GM19238 (cell line): ENCODE measurements around the gene CERKL.
"Not testable (repeated sequence)": the region's sequence is repeated elsewhere in the genome, so short reads cannot be mapped to it uniquely, and the experiment has no call there.

ENCODE experiments used
- DNase-seq: peaks from one replicate; pipeline ENCODE4 v3.0.0; 2011; ENCODE audit warnings: low spot score; ENCODE audit not compliant: insufficient read length

The CERKL gene, protein sequence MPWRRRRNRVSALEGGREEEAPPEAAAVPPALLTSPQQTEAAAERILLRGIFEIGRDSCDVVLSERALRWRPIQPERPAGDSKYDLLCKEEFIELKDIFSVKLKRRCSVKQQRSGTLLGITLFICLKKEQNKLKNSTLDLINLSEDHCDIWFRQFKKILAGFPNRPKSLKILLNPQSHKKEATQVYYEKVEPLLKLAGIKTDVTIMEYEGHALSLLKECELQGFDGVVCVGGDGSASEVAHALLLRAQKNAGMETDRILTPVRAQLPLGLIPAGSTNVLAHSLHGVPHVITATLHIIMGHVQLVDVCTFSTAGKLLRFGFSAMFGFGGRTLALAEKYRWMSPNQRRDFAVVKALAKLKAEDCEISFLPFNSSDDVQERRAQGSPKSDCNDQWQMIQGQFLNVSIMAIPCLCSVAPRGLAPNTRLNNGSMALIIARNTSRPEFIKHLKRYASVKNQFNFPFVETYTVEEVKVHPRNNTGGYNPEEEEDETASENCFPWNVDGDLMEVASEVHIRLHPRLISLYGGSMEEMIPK

DNA sequence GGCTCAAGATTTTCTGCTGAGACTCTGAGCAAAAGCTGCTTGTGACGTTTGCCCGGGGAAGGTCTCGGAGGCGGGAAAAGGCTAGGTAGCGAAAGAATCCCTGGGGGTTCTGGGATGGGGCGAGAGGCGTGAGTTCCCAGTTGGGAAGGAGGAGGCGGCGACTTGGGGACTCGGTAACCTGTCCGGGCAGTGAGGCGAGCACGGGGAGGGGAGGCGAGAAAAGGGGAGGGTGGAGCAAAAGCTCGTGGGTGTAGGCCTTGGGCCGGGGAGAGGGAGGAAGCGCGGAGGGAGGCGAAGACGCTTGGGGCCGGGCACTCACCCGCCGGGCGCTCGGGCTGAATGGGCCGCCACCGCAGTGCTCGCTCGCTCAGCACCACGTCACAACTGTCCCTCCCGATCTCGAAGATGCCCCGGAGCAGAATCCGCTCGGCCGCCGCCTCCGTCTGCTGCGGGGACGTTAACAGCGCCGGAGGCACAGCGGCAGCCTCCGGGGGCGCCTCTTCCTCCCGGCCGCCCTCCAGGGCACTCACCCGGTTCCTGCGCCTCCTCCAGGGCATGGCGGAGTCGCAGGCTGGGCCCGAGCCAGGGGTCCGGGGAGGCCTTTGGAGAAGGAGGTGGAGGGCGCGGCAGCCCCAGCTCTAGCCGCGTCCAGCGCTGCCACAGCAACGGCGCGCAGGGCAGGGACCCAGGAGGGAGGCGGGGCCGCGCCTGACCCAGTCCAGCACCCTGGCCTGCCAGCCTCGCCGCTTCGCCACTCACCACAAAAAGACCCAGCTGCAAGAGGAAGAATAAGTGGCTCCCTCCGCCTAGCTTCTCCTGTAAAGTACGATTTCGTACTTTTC, at the start of gene CERKL:
Gene CERKL, minus strand, starts transcription at position 656 of the 842 bp plus-strand sequence. Its CDS starts 99 bp downstream, at position 557.
- DNase-seq = peak; percentile 62

DNA sequence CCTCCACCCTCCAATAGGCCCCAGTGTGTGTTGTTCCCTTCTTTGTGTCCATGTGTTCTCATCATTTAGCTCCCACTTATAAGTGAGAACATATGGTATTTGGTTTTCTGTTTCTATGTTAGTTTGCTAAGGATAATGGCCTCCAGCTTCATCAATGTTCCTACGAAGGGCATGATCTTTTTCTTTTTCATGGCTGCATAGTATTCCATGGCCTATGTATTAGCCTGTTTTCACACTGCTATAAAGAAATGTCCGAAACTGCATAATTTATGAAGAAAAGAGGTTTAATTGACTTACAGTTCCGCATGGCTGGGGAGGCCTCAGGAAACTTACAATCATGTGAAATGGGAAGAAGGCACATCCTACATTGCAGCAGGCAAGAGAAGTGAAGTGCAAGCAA, 45.6 kb upstream of the CERKL start:
- not testable (repeated sequence) for DNase-seq

DNA sequence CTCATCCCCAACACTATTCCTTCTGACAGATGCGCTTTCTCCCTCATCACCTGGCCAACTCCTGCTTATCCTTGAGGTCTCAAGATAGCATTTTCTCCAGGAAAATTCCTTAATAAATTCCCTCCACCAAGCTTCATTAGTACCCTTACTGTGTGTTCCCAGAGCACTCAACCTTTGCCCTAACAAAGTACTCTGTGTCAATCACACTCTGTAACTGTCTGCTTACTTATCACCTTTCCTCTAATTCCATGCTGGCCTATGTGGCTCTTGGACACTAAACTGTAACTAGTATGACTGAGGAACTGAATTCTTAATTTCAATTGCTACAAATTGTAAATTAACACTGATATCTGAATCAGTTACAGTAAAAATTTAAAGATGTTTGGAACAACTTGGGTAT, 41.3 kb upstream of the CERKL start:
- no peak for DNase-seq

DNA sequence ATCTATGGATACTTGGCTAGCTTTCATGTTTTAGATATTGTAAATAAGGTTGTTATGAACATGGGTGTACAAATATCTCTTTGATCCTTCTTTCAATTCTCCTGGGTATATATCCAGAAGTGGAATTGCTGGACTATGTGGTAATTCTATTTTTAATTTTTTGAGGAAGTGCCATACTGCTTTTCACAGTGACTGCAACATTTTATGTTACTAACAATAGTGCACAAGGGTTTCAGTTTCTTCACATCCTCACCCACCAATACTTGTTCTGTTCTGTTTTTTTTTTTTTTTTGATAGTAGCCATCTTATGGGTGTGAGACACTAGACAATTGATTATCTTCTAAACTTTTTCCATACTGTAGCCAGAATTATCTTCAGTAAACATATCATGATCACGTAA, 40.7 kb upstream of the CERKL start:
- DNase-seq = no peak

DNA sequence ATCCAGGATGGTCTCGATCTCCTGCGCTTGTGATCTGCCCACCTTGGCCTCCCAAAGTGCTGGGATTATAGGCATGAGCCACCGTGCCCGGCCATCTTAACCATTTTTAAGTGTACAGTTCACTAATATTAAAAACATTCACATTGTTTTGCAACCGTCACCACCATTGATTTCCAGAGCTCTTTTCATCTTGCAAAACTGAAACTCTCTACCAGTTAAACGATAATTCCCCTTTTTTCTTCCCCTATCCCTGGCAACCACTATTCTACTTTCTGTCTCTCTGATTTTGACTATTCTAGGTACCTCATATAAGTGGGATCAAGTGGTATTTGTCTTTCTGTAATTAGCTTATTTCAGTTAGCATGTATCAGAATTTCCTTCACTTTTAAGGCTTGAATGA, 40.2 kb upstream of the CERKL start:
- DNase-seq = no peak

DNA sequence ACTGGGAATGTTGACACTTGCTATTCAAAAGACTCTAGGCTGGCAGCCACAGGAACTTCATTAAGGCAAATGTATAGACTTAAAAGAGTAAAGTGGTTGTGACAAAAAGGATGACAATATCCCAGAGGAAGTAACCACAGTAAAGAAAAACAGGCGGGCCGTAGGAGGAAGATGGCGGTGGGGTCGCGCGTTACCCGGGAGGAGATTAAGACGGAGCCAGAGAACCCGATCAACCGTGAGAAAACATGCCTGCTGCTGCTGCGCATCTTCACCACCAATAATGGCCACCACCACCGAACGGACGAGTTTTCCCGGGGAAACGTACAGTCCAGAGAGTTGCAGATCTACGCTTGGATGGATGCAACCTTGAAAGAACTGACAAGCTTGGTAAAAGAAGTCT, 37.4 kb upstream of the CERKL start:
- no peak for DNase-seq

DNA sequence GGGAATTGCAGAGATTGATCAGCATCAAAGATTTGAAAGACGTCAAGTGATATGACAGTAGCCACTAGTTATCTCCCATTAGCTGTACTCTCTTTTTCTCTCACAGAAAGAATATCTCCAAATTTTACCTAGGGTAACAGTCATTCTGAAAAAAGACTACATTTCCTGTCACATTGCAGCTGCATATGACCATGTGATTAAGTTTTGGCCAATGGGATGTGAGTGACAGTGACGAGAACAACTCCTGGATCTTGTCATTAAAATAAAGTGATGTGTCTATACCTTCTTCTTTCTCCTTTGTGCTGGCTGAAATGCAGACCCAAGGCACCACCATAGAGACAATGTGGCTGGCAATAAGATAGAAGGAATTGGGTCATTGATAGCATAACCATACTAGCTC, 34.0 kb upstream of the CERKL start:
- no peak for DNase-seq

DNA sequence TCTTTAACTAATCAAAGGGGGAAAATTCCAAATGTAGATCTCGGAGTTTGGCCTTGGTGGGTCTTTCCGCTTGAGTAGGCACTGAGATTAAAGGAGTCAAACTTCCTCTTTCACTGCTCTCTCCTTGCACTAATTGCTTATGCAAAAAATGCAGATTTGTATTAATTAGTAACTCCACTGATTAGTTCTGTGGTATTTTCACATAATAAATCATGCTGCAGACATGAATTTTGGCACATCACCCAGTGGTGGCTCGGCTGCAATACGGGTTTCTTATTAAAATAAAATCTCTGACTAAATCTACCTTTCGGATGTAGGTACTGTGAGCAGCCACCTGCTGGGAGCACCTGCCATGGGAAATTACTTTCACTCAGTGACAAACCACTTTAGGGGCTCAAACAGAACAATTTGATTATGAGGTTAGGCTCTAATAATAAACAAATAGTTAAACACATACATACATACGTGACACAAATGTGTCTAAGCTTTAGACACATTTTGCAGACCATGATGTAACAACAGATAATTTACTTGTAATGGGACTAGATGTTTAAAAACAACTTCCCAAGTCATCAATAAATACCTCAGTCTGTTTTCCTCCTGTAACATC, 29.8 kb upstream of the CERKL start:
- DNase-seq = no peak

DNA sequence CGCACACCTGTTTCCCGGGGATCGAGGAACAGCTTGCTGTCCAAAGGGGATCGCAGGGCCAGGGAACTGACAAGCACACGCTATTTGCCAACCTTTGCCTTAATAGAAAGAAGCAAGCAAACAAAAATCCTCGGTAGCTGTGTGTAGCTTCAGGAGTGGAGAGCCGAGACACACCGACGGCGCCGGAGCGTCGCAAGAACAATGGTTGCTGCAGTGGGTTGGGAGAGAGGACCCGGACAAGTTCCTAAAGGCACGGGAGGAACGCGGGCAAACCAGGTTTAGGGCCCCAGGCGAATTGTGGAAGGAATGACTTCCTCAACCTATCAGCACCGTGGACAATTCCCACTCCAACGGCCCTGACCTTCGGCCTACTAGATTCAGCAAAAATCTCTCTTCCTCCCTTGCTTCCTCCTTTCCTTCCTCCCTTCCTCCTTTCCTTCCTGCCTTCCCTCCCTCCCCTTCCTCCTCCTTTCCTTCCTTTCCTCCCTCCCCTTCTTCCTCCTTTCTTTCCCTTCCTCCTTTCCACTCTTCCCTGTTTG, 28.3 kb upstream of the CERKL start:
- DNase-seq = no peak

DNA sequence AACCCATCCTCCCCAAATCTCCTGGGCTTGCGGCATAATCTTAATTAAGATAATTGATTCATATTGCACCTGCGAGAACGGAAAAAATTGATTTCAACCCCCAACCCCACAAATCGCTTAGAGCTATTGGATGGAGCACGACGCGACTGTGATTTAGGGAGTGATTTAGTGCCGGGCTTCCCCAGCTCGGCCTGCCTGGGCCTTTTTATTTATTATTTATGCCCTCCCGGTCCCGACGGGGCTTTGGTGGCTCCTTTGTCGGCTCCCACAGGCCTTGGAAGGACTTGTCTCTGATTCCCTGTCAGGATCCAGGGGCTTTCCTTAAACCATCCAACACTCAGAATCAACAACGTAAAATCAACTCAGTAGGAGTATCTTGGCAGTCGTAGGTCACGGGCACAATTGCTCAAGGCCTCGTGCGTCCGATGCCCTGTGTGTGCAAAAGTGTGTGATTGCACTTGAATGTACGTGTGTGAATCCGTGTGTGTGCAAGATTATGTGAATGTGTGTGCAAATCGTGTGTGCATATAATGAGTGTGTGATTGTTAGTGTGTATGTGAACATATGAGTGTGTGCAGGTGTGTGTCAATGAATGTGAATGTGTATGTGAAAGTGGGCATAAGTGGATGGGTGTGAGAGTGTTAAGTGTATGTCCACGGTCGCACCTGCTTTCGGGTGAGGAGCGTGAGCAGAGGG, 27.7 kb upstream of the CERKL start:
- DNase-seq = no peak

DNA sequence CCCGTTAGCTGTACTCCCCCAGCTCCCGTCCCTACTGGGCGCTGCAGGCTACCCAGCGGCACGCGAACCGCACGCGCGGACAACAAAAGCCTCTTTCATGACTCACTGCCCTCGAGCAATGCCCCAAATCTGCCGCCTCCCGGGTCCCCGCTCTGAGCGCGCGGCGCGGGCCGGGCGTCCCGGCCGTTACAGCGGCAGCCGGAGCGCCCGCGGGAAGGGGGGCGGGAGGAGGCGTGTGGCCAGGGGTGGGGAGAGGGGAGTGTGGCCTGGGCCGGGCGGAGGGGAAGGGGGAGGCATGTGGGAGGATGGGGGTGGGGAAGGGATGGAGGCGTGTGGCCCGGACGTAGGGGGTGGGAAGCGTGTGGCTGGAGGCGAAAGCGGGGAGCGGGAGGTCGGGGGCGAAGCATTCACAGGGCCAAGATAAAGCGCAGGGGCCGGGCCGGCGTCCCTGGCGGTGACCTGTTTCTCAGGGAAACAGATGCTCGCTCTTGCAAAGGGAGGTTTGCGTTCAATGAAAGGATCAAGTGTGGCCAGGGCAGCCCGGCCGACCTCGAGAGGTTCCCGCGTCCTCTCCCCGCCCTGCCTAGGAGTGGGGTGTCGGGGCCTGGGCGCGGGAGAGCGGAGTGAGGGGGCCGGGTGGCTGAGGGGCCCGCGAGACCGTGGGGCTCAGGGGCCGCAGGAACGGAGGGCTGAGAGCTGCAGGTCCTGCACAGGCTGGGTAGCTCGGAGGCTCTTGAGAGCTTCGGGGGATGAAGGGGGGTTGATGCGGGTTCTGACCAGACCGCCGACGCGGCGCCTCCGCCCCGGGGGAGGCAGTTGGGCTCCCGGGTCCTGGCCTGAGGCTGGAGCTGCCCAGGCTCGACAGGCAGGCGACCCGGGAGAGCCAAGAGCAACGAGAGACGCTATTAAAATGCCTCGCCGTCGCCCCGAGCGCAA, 26.9 kb upstream of the CERKL start:
- DNase-seq = no peak

DNA sequence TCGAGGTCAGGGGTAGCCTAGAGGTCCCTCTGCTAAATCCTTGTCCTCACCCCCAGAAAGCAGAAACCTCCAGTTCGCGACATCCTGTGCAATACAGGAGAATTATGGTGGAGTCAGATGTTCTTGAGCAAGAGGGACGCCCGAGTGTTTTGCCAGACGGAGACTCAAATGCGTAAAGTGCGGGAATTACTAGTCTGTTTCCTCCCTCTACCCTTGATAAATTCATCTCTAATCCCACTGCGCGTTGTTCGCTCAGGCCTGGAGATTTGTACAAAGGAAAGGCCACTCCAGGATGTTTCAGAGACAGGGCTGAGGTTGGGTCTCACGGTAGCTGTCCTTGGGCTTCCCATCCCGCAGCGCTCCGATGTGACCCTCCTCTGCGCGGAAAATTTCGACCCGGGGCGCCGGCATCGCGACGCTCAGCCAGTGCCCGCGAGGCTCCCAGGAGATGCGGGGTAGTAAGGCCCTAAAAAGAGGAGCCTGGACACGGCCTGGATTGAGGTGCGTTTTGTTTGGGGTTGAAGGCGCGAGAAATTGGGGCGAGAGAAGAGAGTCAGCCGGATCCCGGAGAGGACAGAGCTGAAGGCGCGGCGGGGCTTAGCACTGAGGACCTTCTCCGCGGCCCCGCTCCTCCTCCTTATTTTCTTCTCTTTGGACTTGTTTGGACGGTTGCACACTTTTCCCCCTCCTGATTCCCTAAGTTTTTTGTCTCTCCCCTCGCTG, 26.1 kb upstream of the CERKL start:
- no peak for DNase-seq

DNA sequence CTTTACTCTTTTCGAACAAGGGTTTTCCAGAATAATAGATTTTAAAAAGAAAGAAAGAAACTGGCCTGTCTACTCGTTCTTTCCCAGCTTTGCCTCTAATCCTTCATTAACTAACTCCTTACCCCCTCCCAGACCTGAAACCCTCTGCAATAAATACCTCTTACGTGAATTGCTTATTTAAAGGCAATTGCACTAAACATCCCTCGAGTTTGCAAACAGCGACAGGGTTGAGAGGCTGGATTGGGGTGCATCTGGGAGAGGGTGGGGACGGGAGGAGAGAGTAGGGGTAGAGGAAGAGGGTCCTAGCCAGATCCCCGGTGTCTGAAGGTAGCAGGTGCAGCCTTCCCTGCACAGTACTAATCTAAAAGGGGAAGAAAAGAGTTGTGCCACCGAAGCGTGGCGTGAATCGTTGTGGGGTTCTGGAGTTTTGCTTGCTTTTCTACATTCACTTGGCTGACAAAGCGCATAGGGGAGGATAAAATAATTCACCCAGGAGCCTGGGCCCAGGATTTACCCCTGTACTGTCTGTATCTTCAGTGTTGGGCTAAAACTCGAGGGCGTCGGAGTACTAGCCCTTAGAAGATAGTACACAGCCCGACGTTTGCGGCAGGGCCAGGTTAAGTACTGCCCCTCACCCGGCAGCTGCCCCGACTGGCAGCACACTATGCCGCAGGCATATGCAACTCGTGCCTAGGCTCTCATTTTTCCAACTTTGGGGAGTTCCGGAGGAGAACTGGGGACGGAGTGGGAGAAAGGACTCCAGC, 25.3 kb upstream of the CERKL start:
- no peak for DNase-seq

DNA sequence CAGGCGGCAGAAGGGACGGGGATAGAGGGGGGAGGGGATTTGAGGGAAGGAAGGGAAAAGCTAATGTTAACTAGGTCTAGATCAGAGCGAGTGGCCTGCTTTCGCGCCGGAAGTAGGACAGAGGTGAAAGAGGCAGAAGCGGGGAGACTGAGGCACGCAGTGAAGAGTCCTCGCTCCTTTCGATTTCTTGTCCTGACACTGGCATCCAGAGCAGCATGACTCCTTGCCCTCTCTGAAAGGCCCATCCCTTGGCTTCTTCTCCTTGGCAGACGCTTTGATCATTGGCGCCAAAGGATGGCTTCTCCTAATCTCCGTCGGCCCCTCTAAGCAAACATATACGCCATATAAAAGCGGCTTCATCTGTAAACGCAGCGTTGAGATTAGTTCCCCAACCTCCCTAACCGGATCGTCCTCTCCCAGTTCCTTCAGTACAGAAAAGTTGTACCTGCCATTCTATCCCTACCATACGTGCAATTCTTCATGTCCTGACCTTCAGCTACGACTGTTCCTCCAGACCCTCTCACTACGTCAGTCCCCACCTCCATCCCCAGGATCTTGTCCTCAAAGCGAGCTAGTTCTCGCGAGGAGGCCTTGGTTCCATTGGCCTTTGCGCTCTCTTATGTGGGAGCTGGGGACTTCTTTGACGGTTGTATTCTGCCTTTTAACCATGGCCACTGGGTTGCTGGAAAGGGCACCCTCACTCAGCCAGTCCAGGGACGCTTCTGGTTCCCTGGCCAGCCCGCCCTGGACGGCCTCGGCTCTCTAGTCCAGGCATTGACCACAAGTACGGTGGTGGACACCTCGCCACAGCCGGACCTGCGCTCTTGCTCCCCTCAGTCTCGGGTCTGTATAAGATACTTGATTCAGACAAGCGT, 24.3 kb upstream of the CERKL start:
- no peak for DNase-seq

DNA sequence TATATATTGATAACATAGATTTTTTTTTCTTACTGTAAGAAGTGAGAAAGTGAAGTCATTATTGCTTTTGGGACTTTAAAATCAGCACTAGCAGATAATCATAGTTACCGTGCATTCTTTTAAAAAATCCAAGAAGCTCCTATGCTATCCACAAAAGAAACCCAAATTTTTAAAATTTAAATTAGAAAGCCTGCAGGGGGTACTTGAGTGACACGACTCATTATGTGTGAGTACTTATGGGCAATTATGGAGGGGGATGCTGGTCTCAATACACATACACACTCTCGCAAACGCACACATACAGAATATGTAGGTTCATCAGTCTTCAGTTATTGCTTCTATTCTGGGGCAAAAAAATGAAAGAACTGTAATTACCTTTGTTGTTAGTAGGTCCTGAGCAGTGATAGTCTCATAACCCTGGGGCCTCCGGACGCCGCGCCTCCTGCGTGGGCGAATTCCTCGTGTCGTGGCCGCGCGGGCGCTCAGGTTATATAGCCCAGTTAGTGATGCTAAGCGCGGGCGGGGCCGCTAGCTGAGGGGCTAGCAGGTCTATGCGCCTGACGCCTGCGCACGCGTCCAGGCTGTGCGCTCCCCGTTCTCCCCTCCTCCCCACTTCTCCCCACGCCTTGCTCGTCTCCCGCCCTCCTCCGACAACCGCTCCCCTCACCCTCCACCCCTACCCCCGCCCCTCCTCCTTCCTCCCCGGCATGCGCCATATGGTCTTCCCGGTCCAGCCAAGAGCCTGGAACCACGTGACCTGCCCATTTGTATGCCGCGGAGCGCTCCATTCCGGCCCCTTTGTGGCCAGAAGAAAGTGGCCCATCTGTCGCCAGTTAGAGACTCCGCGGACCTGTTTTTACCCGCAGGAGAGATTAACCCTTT, 23.4 kb upstream of the CERKL start, which contains the start of gene NEUROD1:
Gene NEUROD1, minus strand, starts transcription at position 463 of the 882 bp plus-strand sequence. CDS start 1,657 bp downstream, outside the sequence.
- DNase-seq = no peak

DNA sequence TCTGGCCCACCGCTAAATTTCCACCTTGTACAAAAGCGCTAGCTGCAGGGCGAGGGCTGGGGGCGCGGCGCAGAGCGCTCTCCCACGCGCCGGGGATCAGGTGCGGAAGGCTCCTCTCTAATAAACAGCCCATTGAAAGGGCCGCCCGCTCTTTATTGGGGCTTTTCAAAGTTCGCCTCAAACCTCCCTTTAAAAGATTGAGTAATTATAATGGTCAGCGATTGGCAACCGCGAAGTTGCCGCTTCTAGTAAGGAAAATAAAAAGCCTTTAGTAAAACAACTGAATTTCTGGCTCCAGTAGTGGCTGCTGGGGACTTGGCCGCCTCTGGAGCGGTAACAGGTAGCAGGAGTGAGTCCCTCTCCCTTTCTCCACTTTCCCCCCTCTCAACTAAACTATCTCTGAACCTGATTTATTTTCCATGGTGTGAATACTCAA, 22.7 kb upstream of the CERKL start:
- no peak for DNase-seq
